Skin of body (tissue), 2 donors: ENCODE results near the gene TPCN1. TPM values are rescaled to one million over a fixed set of nuclear protein-coding genes. Genes with fewer than 3 reads are reported as not detected.

Experiments
- DNase-seq: peaks from one replicate; lab custom pipeline; 2025; lab: John Stamatoyannopoulos, UW
- total RNA-seq: library from RNA; depleted of rRNA; stranded (reverse); fragments of >200 nt; gene quantifications from one replicate; pipeline ENCODE4 v1.2.3, GENCODE V29; 2014

The TPCN1 gene
- total RNA-seq, 1 donor from 2014 or later = 19.0 TPM

DNA sequence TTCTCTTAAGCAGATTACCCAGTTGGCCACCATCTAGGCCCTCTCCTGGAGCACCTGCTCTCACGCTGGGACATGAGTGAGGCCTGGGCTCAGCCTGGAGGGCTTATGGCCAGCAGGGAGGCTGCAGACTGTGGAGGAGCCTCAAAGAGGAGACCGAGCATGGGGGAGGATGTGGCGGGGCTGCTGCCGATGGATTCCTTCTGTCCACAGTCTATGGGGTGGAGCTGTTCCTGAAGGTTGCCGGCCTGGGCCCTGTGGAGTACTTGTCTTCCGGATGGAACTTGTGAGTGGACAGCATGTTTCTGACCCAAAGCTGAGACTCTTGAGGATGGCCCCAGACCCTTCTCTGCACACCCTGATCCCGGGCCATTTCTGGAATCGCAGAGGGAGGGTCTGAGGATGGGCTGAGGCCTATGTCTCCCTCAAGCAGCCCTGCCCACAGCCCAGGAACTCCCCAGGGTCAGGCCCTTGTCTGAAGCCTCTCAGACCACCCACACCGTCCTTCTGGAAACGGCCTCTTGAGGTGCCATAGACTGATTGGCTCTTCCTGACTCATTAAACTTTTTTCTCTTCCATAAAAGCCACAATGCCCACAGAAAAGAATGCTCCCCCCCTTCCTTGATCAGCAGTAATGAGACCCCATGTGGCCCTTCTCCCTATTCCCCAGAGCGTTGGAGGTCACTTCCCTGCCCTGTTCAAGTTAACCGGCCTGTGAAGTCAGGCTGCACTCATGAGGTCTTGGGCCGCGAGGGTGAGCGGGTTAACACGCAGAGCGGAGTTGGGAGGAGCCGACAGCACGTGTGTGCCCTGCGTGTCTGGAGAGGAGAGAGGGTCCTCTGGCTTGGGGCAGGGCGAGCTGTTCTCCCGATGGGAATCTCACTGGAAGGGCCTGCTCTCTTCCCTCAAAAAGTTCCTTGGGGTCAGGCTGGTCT, 64.7 kb downstream of the TPCN1 start:
- no peak for DNase-seq

DNA sequence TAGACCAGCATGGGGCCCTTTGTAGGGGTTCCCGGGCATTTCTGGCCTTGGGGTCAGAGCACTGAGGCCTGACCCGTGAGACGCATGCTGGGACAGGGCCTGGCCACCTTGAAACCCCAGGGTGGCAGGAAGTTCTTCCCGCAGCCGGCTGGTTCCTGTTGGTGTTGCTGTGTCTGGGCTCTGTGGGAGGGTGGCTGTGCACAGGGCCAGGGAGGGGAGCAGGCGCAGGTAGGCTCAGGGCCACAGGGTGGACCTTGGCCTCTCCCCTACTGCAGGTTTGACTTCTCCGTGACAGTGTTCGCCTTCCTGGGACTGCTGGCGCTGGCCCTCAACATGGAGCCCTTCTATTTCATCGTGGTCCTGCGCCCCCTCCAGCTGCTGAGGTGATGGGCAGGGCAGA, 65.4 kb downstream of the TPCN1 start:
- no peak for DNase-seq

DNA sequence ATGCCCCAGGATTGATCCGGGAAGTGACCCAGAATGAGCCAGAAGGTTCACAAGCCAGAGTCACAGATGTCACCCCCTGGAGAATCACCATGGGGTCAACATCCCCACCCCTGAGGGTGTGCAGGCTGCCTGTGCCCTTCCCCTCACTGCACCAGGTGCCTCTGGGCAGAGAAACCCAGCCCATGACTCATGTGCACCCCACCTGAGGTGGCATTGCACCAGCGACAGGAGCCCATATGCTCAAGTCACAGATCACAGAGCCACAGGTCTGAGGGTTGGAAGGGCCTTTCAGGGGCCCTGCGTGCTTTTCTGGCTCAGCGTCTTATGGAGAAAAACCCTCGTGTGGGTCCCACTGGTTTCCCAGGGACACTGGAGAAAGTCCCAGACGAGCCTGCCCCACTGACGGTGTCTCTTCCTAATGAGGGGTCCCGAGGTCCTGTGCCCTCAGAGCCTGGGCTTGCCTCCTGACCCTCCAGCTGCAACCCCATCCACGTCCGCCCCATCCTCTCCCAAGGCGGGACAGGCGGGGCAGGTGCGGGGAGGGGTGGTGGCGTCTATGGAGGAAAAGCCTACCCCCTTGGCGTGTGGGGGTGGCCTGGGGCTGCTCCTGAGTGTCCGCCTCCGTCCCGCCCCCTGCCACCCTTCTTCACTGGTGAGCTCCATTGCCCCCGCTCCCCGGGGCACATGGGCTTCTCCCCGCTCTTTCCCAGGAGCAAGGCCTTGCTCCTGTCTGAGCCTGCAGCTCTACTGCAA, 66.1 kb downstream of the TPCN1 start:
- DNase-seq = no peak

DNA sequence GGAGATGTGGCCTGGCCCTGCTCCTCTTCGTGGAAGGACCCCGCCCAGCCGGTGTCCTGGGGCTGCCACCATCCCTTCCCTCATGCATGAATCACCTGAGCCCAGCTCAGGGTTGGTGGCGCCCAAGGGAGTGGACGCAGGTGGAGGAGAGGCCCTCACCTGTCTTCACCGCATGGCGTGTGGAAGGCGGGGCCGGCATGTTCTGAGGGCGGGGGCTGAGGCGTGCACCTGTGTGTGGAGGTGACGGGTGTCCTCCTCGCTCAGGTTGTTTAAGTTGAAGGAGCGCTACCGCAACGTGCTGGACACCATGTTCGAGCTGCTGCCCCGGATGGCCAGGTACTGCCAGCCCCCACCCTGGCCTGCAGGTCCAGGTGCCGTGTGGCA, 66.6 kb downstream of the TPCN1 start:
- no peak for DNase-seq

DNA sequence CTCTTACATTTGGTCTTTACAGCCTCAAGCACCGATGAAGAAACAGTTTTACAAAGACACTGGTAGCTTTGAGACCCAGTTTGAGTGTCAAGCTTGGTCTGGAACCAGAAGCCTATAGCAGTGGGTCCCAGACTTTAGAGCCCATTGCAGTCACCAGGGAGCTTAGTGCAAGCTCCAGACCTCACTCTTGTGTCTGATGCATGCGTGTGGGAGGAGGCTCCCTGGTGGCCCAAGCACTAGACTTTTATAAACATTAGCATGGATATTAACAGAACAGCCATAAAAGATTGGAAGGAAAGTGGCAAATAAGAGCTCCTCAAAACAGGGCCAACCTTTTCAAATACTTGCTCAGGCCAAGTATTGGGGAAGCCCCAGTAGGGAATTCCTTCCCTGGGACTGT, 68.1 kb downstream of the TPCN1 start:
- no peak for DNase-seq

DNA sequence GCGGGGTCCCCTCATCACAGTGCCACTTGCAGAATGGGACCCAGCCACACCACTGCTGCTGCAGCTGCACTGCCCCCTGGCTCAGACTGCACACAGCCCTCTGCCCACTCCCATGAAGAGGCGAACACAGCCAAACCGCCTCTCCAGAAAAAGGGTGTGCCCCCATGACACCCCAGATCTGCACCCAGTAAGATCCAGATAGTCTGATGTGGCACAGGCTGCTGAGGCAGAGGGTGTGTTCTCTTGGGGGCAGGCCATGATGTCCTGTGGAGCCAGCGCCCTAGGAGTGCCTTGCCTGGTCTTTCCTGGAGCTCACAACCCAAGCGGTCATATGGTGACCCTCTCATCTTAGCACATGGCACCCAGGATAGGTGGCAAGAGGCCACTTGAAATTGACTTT, 69.2 kb downstream of the TPCN1 start:
- DNase-seq = no peak

DNA sequence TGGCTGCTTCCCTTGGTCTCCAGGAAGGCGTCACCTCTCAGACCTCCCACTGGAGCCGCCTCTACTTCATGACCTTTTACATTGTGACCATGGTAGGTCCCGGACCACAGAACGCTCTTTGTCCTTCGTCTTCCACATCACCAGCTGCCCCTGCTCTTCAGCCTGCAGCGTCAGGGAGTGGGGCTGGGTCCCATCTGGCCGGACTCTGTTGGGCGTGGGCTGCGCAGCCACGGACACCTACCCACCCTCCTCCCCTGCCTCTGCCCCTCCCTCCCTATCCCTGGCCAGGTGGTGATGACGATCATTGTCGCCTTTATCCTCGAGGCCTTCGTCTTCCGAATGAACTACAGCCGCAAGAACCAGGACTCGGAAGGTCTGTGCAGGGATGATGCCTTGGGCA, 70.3 kb downstream of the TPCN1 start:
- DNase-seq = no peak

DNA sequence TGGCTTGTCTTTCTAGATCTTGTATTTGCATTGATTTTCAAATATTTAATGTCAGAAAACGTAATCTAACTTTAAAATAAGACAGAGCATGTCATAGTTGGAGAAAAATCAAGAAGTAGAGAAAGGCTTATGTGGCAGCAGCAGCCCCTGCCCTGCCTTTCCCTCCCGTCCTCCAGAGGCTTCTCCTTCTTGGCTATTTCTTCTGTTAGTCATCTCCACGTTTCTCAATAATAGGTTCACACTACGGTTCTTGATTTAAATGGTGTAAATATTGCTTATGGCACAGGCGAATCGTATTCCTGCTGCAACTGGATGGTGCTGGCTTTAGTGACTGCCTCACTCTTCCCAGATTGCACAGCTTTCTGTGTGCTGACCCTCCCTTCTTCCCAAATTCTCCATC, 70.8 kb downstream of the TPCN1 start:
- no peak for DNase-seq

DNA sequence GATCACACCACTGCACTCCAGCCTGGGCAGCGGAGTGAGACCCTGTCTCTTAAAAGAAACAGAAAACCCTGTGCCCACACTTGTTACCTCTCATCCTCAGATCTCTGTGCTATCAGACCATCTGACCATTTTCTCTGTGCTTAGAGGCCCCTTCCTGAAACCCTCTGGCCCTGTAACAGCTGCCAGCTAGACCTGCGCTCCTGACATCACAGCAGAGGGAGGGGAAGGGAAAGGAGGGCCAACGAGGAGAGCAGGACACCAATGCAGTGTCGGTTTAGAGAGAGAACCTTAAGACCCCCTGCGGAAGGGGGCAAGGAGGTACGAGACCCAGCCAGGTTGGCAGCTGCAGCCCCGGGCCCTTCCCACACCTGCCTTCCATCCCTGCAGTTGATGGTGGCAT, 71.3 kb downstream of the TPCN1 start:
- no peak for DNase-seq

DNA sequence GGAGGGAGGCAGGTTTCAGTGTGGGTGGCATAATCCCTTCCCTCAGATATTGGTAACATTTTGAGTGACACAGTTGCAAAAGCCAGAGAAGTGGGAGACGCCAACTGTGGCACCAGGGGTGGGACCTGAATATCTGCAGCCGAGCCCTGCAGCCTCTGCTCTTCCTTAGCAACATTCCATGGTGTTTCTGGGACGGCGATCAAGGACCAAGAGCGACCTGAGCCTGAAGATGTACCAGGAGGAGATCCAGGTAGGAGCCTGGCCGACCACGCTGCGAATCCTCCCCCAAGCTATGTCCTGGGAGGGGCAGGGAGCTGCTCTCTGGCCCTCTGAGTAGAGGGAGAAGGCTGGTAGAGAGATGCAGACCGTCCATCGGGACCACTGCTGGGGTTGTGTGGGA, 71.8 kb downstream of the TPCN1 start:
- DNase-seq = no peak

DNA sequence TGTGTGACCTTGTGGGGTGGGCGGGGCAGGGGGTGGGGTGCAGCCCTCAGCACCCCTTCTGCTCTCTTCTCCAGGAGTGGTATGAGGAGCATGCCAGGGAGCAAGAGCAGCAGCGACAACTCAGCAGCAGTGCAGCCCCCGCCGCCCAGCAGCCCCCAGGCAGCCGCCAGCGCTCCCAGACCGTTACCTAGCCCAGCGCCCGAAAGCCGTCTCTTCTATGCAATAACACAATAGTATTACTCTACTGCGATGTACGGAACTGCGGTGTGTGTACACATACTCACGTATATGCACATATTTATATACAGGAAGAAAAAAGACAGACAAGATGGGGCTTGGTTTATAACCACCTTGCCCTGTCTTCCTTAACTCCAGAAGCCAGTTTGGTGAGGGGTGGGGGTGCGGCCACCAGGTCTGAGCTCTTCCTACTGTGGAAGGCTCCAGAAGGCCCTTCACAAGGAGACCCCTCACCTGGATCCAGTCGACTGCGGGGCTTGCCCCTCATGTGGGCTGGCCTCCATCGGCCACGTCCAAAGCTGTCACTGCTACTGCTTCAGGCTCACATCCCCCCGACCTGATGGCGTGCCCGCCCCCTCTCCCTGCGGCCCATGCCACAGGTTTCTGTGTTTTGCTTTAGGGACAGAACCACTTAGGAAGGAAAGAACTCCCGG, 74.8 kb downstream of the TPCN1 start:
- DNase-seq = no peak

DNA sequence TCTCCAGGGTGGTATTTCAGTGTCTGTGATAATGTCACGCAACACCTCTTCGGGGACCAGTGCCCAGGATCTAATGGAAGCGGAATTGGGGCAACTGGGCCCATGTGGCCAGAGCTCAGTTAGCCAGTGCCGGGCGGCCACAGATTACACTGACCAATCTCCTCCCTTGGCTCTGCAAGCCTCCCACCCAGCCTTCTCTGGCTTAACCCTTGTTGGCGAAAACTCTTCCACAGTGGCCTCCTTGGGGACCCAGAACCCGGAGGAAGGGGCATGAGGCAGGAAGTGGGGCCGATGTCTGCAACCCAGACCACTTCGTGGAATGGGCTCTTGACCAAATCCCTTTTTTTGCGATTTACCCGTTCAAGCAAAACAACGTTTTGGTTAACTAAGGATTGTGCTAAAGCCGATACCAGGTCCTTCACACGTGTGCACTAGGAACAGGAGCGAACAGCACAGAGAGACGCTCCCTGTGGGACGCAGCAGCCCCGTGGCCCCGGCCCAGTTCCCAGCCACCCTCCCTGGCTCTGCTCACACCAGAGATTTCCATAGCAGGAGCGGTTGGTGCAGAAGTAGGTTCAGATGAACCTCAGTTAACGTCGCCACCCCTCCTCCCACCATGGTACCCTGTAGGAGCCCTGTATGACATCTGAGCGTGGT, 75.4 kb downstream of the TPCN1 start:
- DNase-seq = no peak

DNA sequence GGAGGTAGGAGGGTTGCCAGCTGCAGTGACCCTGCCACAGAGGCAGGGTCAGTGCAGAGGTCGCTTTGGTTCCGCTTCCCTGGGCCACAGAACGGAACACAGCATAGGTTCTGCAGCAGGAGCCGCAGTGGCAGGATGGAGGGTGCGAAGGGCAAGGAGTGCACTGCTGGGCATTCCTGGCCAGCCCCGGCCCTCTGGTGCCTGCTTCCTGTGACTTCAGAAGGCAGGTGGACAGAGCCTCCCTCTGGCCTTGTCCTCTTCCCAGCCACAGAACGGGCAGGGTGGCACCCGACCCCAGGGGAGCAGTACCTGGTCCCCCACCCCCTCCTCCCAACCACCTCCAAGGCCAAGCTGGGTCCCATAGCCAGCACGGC, 75.9 kb downstream of the TPCN1 start:
- no peak for DNase-seq

DNA sequence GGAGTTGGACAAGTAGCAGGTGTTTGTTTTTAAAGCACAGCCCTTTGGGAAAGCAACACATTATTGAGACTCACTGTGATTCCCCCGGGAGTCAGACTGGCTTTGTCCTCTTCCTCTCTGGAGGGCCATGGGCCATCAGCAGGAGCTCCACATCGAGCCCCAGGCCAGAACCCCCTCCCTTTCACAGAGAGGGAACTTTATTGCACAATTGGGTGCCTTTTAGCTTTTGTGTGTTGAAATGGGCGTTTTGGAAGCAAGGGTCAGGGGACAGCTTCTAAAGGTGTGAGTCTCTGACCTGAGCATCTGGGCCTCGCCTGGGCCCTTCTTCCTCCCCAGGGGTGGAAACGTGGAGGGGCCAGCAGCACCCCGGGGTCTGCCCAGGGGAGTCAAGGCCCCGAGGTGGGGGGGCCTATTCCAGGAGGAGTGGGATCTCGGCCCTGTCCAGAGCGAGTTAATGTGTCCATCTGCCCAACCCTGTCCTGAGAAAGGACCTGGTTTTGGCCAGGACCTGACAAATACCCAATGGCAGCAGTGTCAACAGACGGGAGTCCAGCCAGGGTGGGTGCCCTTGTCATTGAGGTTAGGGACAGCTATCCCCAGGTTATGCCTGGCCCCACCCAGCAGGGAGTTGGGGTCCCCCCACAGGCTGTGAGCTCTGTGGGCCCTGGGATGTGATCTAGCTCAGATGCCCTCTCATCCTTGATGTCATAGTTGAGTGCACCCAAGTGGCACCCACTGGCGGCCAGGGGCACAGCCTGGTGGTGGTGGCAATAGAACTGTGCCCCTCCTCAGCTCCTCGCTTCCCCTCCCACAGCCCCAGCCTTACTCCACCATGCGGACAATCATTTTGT, 76.6 kb downstream of the TPCN1 start:
- no peak for DNase-seq

DNA sequence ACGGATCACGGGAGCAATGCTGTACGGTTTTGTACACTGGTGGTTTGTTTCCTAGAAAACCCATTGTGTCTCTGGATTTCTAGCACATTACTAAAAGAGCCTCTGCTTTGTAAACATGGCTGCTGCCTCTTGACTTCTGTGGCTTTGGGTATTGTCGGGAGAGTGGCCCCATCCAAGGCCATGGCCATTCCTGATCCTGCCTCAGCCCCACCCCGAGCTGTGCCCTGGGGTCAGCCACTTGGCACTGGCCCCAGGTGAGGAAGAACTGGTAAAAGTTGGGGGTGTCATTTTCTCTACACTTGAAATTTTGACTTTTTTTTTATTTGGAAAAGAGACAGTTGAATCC, 77.2 kb downstream of the TPCN1 start:
- no peak for DNase-seq

DNA sequence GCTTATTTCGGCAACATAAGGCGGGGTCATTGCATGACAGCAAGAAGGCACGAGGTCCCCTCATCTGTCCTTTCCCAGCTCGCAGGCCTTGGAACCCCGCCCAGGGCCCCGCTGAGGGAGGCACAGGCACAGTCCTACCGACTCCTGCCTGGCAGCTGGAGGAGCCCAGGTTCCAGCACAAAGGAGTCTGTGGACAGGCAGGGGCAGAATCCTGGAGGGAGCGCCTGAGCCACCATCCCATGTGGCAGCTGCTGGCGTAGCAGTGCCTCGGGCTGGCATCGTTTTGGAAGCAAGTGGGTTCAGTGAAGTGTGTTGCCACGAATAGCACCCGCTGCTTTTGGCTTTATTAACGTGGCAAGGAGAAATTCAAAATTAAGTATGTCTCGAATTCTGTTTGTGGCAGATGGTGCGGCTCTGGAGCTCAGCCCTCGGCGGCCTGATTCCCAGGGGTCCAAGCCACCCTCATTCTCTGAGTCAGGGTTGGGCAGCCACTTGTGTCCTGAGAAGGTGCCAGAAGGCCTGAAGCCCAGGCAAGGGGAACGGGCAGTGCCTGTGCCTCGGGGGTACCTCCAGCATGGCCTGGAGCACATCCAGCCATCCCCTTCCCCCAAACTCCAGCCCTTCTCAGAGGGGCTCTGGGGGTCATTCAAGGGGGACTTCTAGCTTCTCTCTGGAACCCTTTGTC, 77.7 kb downstream of the TPCN1 start:
- DNase-seq = no peak

DNA sequence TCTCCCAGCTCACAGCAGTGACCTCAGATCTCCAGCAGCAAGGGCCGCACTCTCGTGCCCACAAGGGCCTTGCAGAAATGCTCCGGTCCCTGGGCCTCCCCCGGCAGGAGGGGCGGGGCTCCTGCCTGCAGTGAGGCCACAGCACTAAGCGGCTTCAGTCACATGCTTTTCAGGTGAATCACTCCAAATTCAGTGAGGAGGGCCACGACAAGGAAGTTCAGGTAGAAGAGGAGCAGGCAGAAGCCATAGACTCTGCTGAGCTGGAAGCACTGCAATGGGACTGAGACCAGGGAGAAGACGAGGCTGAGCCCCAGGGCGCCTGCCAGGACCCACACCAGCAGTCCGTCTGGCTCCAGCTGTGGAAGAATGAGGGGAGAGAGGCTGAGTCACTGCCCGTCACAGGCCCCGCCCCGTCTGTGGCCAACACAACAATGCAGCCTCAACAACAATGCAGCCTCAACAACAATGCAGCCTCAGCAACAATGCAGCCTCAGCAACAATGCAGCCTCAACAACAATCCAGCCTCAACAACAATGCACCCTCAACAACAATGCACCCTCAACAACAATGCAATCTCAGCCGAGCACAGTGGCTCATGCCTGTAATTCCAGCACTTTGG, 78.5 kb downstream of the TPCN1 start:
- DNase-seq = no peak

DNA sequence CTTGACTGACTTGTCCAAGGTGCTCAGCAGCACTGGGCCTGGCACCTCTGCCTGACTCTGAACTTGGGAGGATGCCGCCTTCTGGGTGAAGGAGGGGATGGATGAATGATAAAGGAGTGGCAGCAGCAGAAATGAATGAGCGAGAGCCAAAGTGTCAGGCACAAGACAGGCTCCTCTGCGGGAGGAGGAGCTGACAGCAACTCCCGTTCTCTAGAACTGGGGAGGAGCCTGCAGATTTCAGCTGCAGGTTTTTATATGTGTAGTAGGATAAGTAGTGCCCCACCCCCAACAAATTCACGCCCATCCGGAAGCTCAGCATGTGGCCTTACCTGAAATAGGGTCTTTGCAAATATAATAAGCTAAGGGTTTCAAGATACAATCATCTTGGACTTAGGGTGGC, 80.5 kb downstream of the TPCN1 start:
- no peak for DNase-seq

DNA sequence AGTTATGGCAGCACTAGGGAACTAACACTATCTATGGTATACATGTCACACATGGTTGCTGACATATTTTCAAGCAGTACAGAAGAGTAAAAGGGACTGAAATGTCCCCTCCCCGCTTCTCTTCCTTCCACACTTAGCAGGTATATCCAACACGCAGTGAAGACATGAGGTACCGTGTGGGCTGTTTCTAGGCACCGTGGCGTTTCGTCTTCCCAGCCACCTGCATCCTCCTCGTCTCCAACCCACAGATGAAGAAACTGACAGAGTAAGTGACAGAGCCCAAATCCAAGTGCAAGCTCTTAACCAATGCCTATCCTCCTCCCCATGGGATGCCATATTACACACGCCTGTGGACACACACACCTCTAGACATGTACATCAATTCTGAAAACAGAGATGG, 81.2 kb downstream of the TPCN1 start:
- DNase-seq = no peak
